HG02588 (cell line): Measurements from ENCODE around the gene SC5D.
A peak's percentile ranks its signal among the peaks of the same experiment; 100 is the strongest.

Experiments
- ATAC-seq: cut with Tn5 transposase; IDR thresholded peaks from one replicate; pipeline ENCODE4 v1.9.1; 2021; ENCODE audit warnings: mild to moderate bottlenecking, moderate library complexity; ENCODE audit not compliant: unreplicated experiment

The SC5D gene

GRCh38 chr11:121292495-121293287 lies at the start of gene SC5D:
TSS of gene SC5D (plus strand) at chr11:121292771. CDS start at chr11:121303376, 10,605 bp downstream.
- peak; percentile 96 for ATAC-seq

DNA sequence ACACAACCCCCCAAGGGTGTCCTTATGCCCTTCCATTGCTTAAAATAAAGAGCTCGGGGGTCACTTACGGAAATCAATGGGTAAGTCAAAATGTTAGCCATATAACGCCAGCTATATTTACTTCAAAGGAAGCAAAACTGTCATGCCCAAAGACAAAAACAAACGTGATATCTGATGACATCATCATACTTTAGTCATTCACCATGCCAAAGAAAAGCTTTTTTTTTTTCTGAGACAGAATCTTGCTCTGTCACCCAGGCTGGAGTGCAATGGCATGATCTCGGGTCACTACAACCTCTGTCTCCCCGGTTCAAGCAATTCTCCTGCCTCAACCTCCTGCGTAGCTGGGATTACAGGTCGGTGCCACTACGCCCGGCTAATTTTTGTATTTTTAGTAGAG lies 47.7 kb upstream of the SC5D start:
- ATAC-seq = no peak

DNA sequence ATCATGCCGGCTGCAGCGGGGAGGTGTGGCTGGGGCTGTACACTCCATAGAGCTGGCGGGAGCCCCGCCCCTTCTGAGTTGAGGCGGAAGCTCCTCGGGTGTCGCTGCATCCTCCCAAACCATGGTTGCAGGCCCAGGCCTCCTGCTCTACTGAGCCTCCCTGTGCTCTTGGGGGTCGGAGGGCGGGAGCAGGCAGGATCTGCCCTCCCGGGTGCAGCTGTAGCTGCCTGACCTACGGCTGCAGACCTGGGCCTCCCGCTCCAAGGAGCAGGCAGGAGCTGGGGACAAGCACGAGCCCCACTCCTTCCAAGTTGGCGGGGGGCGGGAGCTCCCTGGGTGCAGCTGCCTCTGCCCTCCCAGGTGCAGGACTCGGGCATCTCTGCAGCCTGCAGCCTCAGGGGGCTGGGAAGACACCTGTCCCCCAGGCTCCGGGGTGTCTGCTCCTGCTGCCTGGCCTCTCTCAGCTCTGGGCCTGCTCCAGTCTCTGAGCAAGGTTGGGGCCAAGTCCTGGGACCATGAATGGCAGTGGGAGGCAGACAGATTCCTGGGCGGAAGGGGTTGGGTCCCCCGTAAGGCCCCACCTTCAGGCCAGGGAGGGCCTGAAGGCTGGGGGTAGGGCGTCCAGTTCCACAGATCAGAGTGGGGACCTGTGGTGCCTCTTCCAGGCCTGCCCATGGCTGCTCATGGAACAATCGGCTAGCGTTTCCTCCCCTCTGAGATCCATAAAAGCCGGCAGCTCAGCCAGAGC lies 46.4 kb upstream of the SC5D start:
- no peak for ATAC-seq

DNA sequence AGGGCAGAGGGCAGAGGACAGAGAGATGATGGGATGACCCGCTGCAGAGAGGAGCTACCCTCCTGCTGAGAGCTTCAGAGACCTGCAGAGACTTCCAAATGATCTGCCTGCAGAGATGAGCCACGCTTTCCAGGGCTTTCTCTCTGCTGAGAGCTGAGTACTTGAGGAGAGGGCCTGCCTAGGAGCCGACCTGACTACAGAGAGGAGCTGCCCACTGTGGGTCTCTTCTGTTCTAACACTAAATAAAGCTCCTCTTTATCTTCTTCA lies 45.9 kb upstream of the SC5D start:
- ATAC-seq = no peak

DNA sequence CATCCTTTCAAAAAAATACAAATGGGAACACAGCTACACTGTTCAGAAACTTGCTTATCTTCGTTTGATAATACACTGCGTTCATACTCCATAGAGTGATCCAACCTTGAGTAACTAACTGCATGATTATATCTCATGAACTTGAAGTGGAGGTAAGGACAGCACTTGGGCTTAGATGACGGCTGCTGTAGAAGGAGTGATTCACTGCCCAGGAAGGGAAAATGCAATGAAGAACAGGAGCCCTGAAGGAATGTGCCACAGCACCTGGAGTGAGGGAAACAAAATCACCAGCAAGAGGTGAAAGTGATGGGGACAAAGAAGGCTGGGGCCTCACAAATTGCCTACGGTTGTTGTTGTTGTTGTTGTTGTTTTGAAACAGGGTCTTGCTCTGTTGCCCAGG lies 44.1 kb upstream of the SC5D start:
- ATAC-seq = no peak

- ATAC-seq = no peak
Measured at GRCh38 chr11:121249039-121249663, 43.4 kb upstream of the SC5D start.

DNA sequence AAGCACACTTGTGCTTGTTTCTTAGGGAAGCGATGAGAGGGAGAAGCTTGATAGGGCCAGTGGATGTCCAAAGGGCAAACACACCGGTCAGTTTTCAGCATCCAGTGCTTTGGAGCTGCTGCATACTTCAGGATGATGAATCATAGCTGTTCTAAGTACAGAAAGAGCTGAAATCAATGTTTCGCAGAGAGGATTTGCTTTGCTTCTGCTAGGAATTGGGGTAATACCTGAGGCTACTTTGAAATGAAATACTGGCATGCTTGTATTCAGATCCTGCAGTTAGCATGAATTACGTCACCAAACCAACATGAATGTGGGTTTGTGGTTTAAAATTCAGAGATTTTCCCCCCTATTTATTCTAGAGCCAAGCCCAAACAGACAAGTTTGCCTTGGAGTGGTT lies 41.7 kb upstream of the SC5D start:
- ATAC-seq = no peak

DNA sequence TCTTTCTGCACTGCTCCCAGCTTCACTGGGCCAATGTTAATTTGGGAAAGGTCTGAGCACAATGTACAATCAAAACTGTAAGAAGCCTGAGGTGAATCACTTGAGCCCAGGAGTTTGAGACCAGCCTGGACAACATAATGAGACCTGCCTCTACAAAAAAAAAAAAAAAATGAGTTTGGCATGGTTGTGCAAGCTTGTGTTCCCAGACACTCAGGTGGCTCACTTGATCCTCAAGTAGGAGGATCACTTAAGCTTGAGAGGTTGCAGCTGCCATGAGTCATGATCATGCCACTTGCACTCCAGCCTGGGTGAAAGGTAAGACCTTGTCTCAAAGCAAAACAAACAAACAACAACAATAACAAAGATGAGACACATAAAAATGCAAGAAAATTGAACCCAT lies 38.6 kb upstream of the SC5D start:
- no peak for ATAC-seq

GRCh38 chr11:121254756-121255155 lies 37.8 kb upstream of the SC5D start:
- ATAC-seq = no peak

DNA sequence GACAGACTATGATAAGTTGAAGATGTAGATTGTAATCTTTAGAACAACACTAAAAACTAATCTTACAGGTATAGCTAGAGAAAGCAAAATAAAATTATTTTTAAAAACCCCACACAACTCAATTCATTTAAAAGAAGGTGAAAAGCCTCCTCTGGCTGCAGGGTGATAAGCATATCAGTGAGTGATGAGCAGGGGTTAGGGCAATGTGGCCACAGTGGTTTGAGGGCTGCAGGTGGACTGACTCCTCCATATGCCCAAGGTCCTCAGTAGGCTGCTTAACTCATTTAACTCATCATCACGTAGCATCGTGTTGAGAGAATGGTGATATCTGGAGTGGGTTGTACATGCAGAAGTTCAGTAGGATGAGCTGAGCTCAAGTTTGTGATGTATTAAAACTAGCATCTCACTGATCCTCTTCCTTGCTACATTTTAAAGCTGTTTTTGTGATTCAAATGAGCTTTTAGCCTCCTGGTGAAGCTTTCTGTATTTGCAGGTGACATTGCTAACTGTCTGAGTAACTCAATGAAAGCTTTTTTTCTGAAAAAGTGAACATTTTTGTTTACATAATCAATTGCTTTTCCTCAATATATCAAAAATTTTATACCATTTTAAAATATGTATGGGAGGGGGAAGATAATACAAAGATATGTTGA lies 37.0 kb upstream of the SC5D start:
- ATAC-seq = no peak

DNA sequence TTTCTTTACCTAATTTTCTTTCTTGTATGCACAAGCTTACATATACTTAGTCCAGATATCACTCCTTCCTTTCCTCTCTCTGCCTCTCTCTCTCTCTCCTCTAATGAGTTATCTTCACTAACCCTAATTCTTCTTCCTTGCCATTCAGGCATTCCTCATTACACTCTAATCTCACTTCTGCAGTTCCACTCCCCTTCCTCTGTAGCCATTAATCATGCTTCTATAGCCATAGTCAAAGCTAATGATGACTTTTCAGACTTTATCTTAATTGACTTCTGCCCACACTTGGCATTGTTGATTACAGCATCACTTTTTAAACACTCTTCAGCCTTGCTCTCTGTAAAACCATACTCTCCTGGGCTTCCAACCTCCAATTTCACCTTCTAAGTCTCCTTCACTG lies 35.3 kb upstream of the SC5D start:
- no peak for ATAC-seq

DNA sequence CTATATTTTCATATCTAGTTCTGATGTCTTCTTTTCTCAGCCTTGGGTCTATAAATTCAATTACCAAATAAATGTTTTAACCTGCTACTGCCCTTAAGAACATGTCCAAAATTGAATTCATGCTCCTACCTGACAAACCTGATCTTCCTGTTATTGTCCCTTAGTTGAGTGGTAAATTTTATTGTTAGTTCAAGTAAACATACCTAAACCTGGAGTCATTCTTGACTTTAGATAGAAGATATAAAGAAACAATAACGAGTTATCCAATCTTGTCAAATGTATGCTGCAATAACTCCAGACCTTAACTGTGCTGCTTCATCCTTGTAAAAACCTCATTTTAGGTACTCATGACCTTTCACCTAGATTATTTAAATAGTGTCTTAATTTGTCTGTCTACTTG lies 34.6 kb upstream of the SC5D start:
- no peak for ATAC-seq

GRCh38 chr11:121265586-121265985 lies 27.0 kb upstream of the SC5D start:
- ATAC-seq = no peak

DNA sequence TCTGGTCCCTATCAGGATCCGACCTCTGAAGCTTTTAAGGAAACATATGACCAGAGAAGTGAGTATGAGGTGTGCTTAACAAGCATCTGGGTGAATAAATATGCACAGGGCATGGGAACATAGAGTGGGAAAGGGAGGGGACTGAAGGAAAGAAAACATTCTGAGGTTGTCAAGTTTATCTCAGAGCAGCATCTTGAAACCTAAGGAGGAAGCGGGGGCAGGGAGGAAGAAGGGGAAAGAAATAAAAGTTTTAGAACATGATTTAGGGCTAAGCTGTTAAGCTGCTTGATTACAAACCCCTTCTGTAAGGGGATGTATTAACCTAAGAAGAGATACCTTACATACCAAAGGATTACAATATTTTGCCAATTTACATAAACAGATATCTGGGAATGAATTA lies 24.0 kb upstream of the SC5D start:
- ATAC-seq = no peak

DNA sequence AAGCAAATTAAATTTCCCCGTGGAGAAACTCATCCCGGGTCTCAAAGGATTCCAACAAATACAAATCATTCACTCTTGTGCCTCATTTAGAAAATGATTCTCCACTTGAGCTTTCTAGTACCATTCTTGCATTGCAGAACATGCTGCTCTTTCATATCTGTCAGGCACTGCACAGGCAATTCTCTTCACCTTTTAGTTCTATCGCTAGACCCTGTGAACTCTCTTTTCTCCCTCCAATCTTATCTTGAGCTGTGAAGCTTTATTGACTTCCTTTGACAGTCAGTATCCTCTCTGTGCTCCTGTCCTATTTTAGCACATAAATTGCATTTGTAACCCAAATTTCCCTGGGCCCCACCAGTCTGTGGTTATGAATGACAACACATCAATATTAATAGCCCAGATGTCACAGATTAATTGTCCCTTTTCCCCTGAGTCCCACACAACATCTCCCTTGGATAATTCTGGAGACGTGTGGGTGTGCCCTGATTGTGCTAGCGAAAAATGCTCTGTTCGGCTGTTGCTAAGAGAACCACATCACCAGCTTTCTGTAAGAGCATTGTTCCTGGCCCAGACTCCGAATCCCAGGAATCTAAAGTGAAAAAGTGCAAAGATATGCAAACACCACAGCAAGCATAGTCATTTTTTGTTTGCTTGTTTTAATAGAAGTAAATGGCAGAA lies 22.4 kb upstream of the SC5D start:
- no peak for ATAC-seq

DNA sequence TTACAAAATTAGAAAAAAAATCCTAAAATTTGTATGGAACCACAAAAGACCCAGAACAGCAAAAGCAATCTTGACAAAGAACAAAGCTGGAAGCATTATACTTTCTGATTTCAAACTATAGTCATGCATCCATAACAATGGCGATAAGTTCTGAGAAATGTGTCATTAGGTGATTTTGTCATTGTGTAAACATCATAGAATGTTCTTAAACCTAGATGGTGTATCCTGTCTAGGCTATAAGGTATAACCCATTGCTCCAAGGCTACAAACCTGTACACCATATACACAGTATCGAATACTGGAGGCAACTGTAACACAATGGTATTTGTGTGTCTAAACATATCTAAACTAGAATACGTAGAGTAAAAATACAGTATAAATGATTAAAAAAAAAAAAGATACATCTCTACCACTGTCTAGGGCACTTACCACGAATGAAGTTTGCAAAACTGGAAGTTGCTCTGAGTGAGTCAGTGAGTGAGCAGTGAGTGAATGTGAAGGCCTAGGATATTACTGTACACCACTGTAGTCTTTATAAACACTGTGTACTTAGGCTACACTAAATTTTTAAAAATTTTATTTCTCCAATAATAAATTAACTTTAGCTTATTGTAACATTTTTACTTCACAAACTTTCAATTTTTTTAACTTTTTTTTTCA lies 18.1 kb upstream of the SC5D start:
- ATAC-seq = no peak

DNA sequence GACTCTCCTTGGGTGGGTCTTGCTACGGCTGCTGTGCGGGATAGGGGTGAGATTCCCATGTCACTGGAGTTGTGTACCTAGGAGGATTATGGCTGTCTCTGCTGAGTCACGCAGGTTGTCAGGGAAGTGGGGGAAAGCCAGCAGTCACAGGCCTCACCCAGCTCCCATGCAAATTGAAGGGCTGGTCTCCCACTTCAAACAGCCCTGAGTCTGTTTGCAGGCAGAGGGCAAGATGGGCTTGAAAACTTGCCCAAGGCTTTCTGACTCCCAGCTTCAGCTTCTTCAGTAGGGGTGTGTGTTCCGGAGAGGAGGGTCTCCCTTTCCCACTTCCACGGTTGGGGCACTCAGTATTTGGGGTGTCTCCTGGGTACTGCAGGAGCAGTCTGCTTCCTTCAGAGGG lies 10.9 kb upstream of the SC5D start:
- ATAC-seq = no peak

GRCh38 chr11:121282386-121282785 lies 10.2 kb upstream of the SC5D start:
- ATAC-seq = no peak

GRCh38 chr11:121282886-121283502 lies 9.6 kb upstream of the SC5D start:
- no peak for ATAC-seq

- ATAC-seq = no peak
Measured at GRCh38 chr11:121291319-121291718, 1.3 kb upstream of the SC5D start.
